Adrenal gland (tissue), 5 donors: Measurements from ENCODE around the gene S100A2.

Experiments
- POLR2A ChIP-seq, 2 donors: fragments of 450-650 bp; IDR thresholded peaks; one replicate each; pipeline ENCODE4 v1.6.1; 2017; ENCODE audit warnings: antibody characterized with exemption in 2 of 2, mild to moderate bottlenecking in 2 of 2, moderate library complexity in 1 of 2
- TF ChIP-seq, protein P1 (sequence below), 6 experiments: fragments of 450-650 bp in 4 of 6; fragments of 200-600 bp in 2 of 6; sonication (generic) in 1 of 6; IDR thresholded peaks; 1 replicate in 5 of 6; 2 replicates in 1 of 6; pipeline versions ENCODE4 v1.5.1 to v1.8.0; 2016 to 2021; ENCODE audit warnings: antibody characterized with exemption in 6 of 6, mild to moderate bottlenecking in 2 of 6, moderate library complexity in 1 of 6
- donor health status: DM: no; HTN: no; CAD: no.

DNA sequence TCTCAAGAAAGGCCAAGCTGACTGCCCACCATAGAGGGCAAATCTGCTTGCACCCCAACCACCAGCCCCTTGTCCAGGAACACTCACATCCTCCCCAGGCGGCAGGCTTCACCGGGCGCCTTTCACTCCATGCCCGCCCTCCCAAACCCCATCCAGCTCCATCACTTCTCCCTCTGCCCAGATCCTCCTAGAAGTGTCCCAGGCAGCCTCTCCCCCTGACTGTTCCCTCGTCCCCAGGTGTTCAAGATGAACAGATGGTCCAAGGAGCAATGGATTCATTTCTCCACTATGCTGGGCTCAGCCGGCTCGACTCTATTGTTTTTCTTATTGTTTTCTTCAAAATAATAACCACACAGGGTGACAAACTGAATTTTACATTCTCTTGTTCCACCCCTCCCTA, 52.0 kb downstream of the S100A2 start:
- no peak for TF ChIP-seq POLR2A (IDR thresholded peaks at IDR 0.05)
- TF ChIP-seq, protein P1, sequence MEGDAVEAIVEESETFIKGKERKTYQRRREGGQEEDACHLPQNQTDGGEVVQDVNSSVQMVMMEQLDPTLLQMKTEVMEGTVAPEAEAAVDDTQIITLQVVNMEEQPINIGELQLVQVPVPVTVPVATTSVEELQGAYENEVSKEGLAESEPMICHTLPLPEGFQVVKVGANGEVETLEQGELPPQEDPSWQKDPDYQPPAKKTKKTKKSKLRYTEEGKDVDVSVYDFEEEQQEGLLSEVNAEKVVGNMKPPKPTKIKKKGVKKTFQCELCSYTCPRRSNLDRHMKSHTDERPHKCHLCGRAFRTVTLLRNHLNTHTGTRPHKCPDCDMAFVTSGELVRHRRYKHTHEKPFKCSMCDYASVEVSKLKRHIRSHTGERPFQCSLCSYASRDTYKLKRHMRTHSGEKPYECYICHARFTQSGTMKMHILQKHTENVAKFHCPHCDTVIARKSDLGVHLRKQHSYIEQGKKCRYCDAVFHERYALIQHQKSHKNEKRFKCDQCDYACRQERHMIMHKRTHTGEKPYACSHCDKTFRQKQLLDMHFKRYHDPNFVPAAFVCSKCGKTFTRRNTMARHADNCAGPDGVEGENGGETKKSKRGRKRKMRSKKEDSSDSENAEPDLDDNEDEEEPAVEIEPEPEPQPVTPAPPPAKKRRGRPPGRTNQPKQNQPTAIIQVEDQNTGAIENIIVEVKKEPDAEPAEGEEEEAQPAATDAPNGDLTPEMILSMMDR (IDR thresholded peaks at IDR 0.05) = no peak
